ENCODE measurements around the gene EFCAB6. TPM values are rescaled to one million over a fixed set of nuclear protein-coding genes. Genes with fewer than 3 reads are reported as not detected.

The EFCAB6 gene
- total RNA-seq, 6 donors from 2014 or later: 2.4 to 94.3 (median 6.6) TPM

DNA sequence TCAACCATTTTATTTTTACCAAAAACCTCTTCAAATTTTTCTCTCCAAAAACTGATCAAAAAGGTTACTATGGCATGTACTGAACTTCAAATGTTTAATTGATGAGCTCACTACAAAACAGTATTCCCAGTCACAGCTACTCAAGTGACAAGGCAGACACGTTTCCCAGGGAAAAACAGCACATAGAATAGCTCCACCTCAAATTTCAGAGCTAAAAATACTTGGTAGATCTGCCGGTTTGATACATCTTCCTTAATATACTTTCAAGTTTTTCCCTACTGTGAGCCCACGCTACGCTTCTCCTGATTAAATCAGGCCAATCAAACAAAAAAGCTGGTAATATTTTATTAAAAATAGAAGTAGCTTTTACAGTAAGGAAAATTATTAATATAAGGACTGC is 100.4 kb downstream of the EFCAB6 start:
- 72 to 78% methylated on average over 4 of the region's 4 CpGs for WGBS, 2 donors
- no peaks in the 10 kb centered on the region for H3K9me3 ChIP-seq
- no peak for ATAC-seq (ENCODE audit: low FRiP score in 2 of 2)
- H3K4me1 ChIP-seq: no peaks in the 10 kb centered on the region
- TF ChIP-seq POLR2AphosphoS5 (IDR thresholded peaks at IDR 0.05) (no peak), POLR2A (IDR thresholded peaks at IDR 0.05) (no peak), EP300 (IDR thresholded peaks at IDR 0.05) (no peak)
- TF ChIP-seq, protein P1, sequence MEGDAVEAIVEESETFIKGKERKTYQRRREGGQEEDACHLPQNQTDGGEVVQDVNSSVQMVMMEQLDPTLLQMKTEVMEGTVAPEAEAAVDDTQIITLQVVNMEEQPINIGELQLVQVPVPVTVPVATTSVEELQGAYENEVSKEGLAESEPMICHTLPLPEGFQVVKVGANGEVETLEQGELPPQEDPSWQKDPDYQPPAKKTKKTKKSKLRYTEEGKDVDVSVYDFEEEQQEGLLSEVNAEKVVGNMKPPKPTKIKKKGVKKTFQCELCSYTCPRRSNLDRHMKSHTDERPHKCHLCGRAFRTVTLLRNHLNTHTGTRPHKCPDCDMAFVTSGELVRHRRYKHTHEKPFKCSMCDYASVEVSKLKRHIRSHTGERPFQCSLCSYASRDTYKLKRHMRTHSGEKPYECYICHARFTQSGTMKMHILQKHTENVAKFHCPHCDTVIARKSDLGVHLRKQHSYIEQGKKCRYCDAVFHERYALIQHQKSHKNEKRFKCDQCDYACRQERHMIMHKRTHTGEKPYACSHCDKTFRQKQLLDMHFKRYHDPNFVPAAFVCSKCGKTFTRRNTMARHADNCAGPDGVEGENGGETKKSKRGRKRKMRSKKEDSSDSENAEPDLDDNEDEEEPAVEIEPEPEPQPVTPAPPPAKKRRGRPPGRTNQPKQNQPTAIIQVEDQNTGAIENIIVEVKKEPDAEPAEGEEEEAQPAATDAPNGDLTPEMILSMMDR (IDR thresholded peaks at IDR 0.05): no peak
- H3K4me3 ChIP-seq: no peak overlapping the region
- peaks cover 0 to 4% (median 0%) of the 10 kb centered on the region in 4 donors for H3K36me3 ChIP-seq
- no peak for DNase-seq
- H3K27ac ChIP-seq: no peak overlapping the region
- H3K27me3 ChIP-seq: no peaks in the 10 kb centered on the region

DNA sequence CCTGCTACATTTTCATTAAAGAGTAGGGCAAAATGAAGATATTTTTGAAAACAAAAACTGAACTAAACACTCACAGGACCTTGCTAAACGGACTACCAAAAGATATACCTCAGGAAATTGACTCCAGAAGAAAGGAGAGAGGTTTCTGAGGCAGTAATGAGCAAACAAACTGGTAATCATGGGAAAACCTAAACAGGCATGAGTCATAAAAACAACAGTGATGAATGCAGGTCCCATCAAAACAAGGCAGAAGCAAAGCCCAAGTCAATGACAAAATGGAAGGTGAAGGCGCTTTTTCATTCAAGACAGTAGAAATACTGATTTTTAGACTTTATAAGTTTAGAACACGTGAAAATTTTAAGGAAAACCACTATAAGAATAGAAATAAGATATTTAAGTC is 104.5 kb downstream of the EFCAB6 start:
- TF ChIP-seq POLR2AphosphoS5 (IDR thresholded peaks at IDR 0.05): no peak
- no peak for TF ChIP-seq EP300 (IDR thresholded peaks at IDR 0.05)
- no peak for TF ChIP-seq POLR2A (IDR thresholded peaks at IDR 0.05)
- TF ChIP-seq, protein P1 (IDR thresholded peaks at IDR 0.05): no peak
- no peak for ATAC-seq (ENCODE audit: low FRiP score in 2 of 2)
- Histone ChIP-seq H3K4me3 (no peak overlapping the region), H3K36me3 (no peaks in the 10 kb centered on the region), H3K9me3 (peaks cover 9 to 10% (median 10%) of the 10 kb centered on the region in 4 donors), H3K27me3 (no peaks in the 10 kb centered on the region), H3K4me1 (no peaks in the 10 kb centered on the region), H3K27ac (no peak overlapping the region)
- WGBS, 2 donors: 75 to 84% methylated on average over 3 of the region's 3 CpGs
- no peak for DNase-seq

DNA sequence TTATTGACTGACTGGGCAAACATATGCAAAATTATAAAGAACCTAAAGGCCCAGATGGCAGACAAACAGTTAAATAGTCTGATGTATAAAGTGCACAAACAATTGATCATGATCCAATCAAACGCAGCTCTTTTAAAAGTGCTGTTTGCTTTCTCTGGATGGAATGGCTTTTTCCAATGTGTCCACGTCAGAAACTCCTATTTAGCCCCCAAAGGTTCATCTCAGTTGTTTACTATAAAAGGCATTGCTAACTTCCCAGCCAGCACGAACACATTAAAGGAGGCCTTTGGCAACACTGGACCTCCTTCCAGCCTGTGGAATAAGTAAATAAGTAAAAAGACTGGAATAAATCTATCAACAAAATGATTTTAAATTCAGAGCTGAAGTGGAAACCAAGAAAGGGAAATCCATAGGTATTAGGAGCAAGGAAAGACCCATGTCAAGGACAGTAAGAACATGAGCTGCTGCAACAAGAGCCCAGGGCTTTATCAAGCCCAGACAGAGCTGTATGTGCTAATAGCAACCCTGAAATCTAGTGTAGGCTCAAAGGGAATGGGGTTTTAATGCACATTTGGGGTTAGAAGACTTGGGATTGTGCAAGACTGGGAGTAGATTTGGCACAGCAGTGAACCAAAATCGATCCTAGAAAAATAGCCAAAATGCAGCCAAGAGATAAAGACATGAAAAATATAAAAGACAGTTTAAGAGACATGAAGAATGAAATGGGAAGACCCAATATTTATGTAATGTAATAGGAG is 105.4 kb downstream of the EFCAB6 start:
- Histone ChIP-seq H3K9me3 (peaks cover 9 to 12% (median 10%) of the 10 kb centered on the region in 4 donors), H3K27ac (no peak overlapping the region), H3K4me3 (no peak overlapping the region), H3K36me3 (no peaks in the 10 kb centered on the region), H3K27me3 (no peaks in the 10 kb centered on the region), H3K4me1 (no peaks in the 10 kb centered on the region)
- ATAC-seq (ENCODE audit: low FRiP score in 2 of 2): no peak
- DNase-seq: no peak
- WGBS, 2 donors: 49 to 66% methylated on average over 4 of the region's 4 CpGs
- TF ChIP-seq, protein P1 (IDR thresholded peaks at IDR 0.05): no peak
- TF ChIP-seq POLR2AphosphoS5 (IDR thresholded peaks at IDR 0.05) (no peak), POLR2A (IDR thresholded peaks at IDR 0.05) (no peak), EP300 (IDR thresholded peaks at IDR 0.05) (no peak)

DNA sequence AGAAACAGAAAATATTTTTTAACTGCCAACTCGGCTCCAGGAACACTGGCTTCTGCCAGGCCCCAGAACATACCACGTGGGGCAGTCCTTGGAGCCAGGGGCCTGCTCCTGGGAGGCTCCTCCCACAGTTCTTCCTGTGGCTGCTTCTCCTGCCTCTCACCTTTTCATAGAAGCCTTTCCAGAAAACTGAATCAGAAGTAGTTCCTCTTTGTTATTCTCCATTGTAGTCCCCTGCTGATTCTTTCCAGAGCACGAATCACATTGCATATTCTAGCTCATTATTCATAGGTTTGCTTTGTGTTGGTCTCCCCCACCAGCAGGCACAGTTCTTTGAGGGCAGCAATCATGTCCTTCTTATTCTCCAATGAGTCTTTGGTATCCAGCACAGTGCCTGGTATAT is 106.0 kb downstream of the EFCAB6 start:
- H3K27ac ChIP-seq: no peak overlapping the region
- no peaks in the 10 kb centered on the region for H3K36me3 ChIP-seq
- ATAC-seq (ENCODE audit: low FRiP score in 2 of 2) (no peak), DNase-seq (no peak)
- no peaks in the 10 kb centered on the region for H3K27me3 ChIP-seq
- TF ChIP-seq POLR2AphosphoS5 (IDR thresholded peaks at IDR 0.05) (no peak), POLR2A (IDR thresholded peaks at IDR 0.05) (no peak), EP300 (IDR thresholded peaks at IDR 0.05) (no peak)
- TF ChIP-seq, protein P1 (IDR thresholded peaks at IDR 0.05): no peak
- no peaks in the 10 kb centered on the region for H3K4me1 ChIP-seq
- no peak overlapping the region for H3K4me3 ChIP-seq
- 60 to 80% methylated on average over 3 of the region's 3 CpGs for WGBS, 2 donors
- peaks cover 9 to 12% (median 10%) of the 10 kb centered on the region in 4 donors for H3K9me3 ChIP-seq

DNA sequence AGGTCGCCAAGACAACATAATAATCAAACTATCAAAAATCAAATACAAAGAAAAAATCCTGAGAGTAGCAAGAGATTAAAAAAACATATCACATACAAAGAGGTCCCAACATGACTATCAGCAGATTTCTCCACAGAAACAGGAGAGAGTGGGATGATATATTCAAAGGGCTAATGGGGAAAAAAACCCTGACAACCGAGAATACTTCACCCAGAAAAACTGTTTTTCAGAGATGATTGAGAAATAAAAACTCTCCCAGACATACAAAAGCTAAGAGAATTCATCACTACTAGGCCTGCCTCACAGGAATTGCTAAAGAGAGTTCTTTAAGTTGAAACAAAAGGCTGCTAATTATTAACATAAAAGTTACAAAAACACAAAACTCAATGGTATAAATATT is 108.1 kb downstream of the EFCAB6 start:
- no peak overlapping the region for H3K4me3 ChIP-seq
- 78 to 92% methylated on average over 2 of the region's 2 CpGs for WGBS, 2 donors
- DNase-seq: no peak

More for the DNA sequence above, 108.1 kb downstream of the EFCAB6 start:
- Histone ChIP-seq H3K9me3 (peaks cover 9 to 12% (median 10%) of the 10 kb centered on the region in 4 donors), H3K4me1 (no peaks in the 10 kb centered on the region), H3K36me3 (no peaks in the 10 kb centered on the region), H3K27me3 (no peaks in the 10 kb centered on the region), H3K27ac (no peak overlapping the region)
- TF ChIP-seq EP300 (IDR thresholded peaks at IDR 0.05) (no peak), POLR2A (IDR thresholded peaks at IDR 0.05) (no peak), POLR2AphosphoS5 (IDR thresholded peaks at IDR 0.05) (no peak)
- TF ChIP-seq, protein P1 (IDR thresholded peaks at IDR 0.05): no peak
- ATAC-seq (ENCODE audit: low FRiP score in 2 of 2): no peak
